H1 (cell line): ENCODE measurements around the gene WDR6. TPM values are rescaled to one million over a fixed set of nuclear protein-coding genes. Genes with fewer than 3 reads are reported as not detected.

Source experiments
- HDAC6 ChIP-seq: IDR thresholded peaks from one replicate; pipeline ENCODE4 v1.7.1; 2012; ENCODE audit warnings: low read depth, mild to moderate bottlenecking, inconsistent platforms, low read length, moderate library complexity
- polyA plus RNA-seq, 7 experiments: library from polyadenylated mRNA; depleted of rRNA in 3 of 7; stranded (reverse) in 5 of 7; unstranded in 2 of 7; fragments of >200 nt in 5 of 7; fragments of 200-250 nt in 2 of 7; gene quantifications; 1 replicate in 5 of 7; 2 replicates in 1 of 7; 4 replicates in 1 of 7; pipeline versions ENCODE4 v1.2.1 to v1.2.3, GENCODE V29; 2011 to 2013; ENCODE audit warnings: missing spikeins in 2 of 7, mixed read lengths in 2 of 7
- total RNA-seq: library from RNA; stranded (reverse); fragmentation: NEBNext Ultra II Directional; extraction: Animal tissue kit (Norgen Biotek cat#: 25700); gene quantifications from 2 replicates; pipeline ENCODE4 v1.2.1, GENCODE V29; 2021

Gene WDR6
- total and polyA plus RNA-seq, 2 of the 8 experiments (the other 6 are each of a cell fraction or from before 2014, with no cell fraction given) = 180 to 257 TPM

GRCh38 chr3:49028673-49029562 is 21.7 kb downstream of the WDR6 start, which contains the start of gene IMPDH2 (continued):
- no peak for TF ChIP-seq HDAC6
